Measurements from ENCODE around the gene KRTAP5-8.
"Not testable (repeated sequence)": the region's sequence is repeated elsewhere in the genome, so short reads cannot be mapped to it uniquely, and the experiment has no call there.

The KRTAP5-8 gene

DNA sequence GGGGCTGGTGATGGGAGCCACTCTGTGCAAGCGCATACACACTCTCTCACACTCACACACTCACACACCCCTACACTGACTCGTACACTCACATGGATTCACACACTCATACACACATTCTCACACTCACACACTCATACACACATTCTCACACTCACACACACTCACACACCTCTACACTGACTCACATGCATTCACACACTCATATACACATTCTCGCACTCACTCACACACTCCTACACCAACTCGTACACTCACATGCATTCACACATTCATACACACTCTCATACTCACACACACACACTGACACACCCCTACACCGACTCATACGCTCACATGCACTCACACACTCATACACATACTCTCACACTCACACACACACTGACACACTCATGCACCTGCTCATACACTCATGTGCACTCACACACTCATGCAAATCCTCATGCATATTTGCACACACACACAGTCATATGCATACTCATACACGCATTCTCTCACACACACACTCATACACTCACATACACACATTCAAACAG, 39.7 kb downstream of the KRTAP5-8 start:
- no peak overlapping the region for H3K4me3 ChIP-seq (ENCODE audit: low read depth, low read length)
- H3K9me3 ChIP-seq (ENCODE audit: insufficient read depth, low read depth, low read length) = peaks cover 4% of the 10 kb centered on the region

DNA sequence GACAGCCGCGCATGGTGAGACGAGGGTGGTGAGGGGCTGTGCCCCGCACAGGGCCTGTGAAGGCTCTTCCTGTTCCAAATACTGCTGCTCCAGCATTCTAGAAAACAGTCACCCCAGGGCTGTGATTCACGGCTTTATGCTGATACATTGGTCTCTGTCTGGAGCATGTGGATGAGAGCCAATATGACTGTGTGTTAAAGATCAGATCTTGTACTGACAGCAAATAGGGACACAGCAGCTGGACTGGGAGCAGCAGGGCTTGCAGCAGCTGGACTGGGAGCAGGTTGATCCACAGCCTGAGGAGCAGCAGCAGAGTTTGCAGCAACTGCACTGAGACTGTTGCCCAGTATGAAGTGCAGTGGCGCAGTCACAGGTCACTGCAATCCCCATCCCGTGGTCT, 41.7 kb downstream of the KRTAP5-8 start:
- not testable (repeated sequence) for DNase-seq; H2AK5ac ChIP-seq (ENCODE audit: low read length); H2BK12ac ChIP-seq (ENCODE audit: low read length); H3K23ac ChIP-seq (ENCODE audit: low read length); H2AFZ ChIP-seq (ENCODE audit: insufficient read depth, low read length, poor library complexity); H3K18ac ChIP-seq (ENCODE audit: low read length); H4K91ac ChIP-seq (ENCODE audit: low read depth, low read length); H3K9me3 ChIP-seq (ENCODE audit: insufficient read depth, low read depth, low read length); H3K4ac ChIP-seq (ENCODE audit: low read depth, low read length); H3K27me3 ChIP-seq (ENCODE audit: insufficient read depth, low read length); H3K79me1 ChIP-seq (ENCODE audit: low read length); H3K36me3 ChIP-seq (ENCODE audit: control insufficient read depth in 1 of 2, insufficient read depth in 2 of 2, low read length in 2 of 2); H3K4me1 ChIP-seq (ENCODE audit: control insufficient read depth in 1 of 2, insufficient read depth in 2 of 2, low read length in 2 of 2); H4K8ac ChIP-seq (ENCODE audit: low read depth, low read length); H3K27ac ChIP-seq (ENCODE audit: low read depth, low read length); H3K4me3 ChIP-seq (ENCODE audit: low read depth, low read length); H3K79me2 ChIP-seq (ENCODE audit: control insufficient read depth, insufficient read depth, low read length, poor library complexity); H2BK120ac ChIP-seq (ENCODE audit: insufficient read depth, low read length, poor library complexity); H3K14ac ChIP-seq (ENCODE audit: low read length); H3K9ac ChIP-seq (ENCODE audit: low read length); H2BK5ac ChIP-seq (ENCODE audit: low read depth, low read length, poor library complexity); H3K4me2 ChIP-seq (ENCODE audit: low read length); H4K12ac ChIP-seq (ENCODE audit: low read depth, low read length)
- no CpG with 5 or more reads among the region's 7 CpGs for WGBS (ENCODE audit: extremely low coverage, insufficient coverage, insufficient read length)

More for the DNA sequence above, 39.7 kb downstream of the KRTAP5-8 start:
- Histone ChIP-seq H2BK120ac (ENCODE audit: insufficient read depth, low read length, poor library complexity) (no peak overlapping the region), H3K14ac (ENCODE audit: low read length) (no peak overlapping the region), H3K23ac (ENCODE audit: low read length) (peak overlapping the region; percentile 91), H3K4me2 (ENCODE audit: low read length) (no peak overlapping the region), H3K27me3 (ENCODE audit: insufficient read depth, low read length) (no peaks in the 10 kb centered on the region), H4K91ac (ENCODE audit: low read depth, low read length) (no peak overlapping the region), H3K18ac (ENCODE audit: low read length) (no peak overlapping the region), H2AFZ (ENCODE audit: insufficient read depth, low read length, poor library complexity) (no peak overlapping the region), H3K4me1 (ENCODE audit: control insufficient read depth in 1 of 2, insufficient read depth in 2 of 2, low read length in 2 of 2) (peaks cover 0 to 2% of the 10 kb centered on the region in 2 experiments), H2AK5ac (ENCODE audit: low read length) (no peak overlapping the region), H2BK5ac (ENCODE audit: low read depth, low read length, poor library complexity) (no peak overlapping the region), H3K9ac (ENCODE audit: low read length) (no peak overlapping the region), H3K79me1 (ENCODE audit: low read length) (no peaks in the 10 kb centered on the region), H4K12ac (ENCODE audit: low read depth, low read length) (no peak overlapping the region), H2BK12ac (ENCODE audit: low read length) (no peak overlapping the region), H3K4ac (ENCODE audit: low read depth, low read length) (no peak overlapping the region), H3K36me3 (ENCODE audit: control insufficient read depth in 1 of 2, insufficient read depth in 2 of 2, low read length in 2 of 2) (no peaks in the 10 kb centered on the region), H4K8ac (ENCODE audit: low read depth, low read length) (no peak overlapping the region), H3K79me2 (ENCODE audit: control insufficient read depth, insufficient read depth, low read length, poor library complexity) (no peaks in the 10 kb centered on the region), H3K27ac (ENCODE audit: low read depth, low read length) (no peak overlapping the region)
- no peak for DNase-seq
- WGBS (ENCODE audit: extremely low coverage, insufficient coverage, insufficient read length) = 100% methylated on average over 4 of the region's 7 CpGs

DNA sequence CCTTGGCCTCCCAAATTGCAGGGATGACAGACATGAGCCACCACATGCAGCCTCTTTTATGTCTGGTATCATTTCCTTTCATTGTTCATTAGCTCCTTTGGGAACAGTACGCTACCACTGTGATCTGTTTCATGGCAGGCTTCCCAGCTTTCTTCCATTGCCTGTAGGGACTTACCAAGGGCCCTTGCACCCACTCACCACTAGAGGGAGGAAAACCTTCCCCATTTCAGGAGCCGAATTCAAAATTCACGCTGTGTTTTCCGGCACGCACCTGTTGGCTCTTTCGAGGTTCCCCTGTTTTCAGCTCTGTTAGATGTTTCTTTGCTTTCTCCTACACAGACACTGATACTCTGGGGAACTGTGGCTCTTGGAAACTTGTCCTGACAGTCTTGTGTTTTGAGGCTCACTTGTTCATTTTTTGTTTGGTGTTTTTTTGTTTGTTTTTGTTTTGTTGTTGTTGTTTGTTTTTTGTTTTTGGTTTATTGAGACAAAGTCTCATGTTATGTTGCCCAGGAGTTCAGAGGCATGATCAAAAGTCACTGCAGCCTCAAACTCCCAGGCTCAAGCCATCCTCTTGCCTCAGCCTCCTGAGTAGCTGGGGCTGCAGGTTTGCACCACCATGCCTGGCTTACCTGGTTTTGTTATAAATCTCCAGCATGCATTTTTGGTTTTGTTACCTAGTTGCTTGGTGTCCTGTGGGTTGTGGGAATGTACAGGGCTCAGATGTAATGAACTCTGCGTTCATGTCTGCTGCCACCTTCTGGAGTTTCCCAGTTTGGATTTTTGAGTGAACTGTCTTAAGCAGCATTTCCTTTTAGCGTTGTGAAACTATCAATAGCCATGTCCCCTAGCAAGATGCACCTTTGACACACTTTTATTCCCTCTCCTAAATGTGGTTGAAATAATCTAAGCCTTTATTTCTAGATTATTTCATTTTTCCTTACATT, 42.5 kb downstream of the KRTAP5-8 start:
- no peaks in the 10 kb centered on the region for H3K27me3 ChIP-seq (ENCODE audit: insufficient read depth, low read length)
- DNase-seq = peak; percentile 36 to 75
- peaks cover 3% of the 10 kb centered on the region for H3K9me3 ChIP-seq (ENCODE audit: insufficient read depth, low read depth, low read length)
- H3K27ac ChIP-seq (ENCODE audit: low read depth, low read length) = no peak overlapping the region
- no peak overlapping the region for H2BK5ac ChIP-seq (ENCODE audit: low read depth, low read length, poor library complexity)
- no peak overlapping the region for H2BK12ac ChIP-seq (ENCODE audit: low read length)
- no peak overlapping the region for H3K23ac ChIP-seq (ENCODE audit: low read length)
- H2AK5ac ChIP-seq (ENCODE audit: low read length) = no peak overlapping the region
- H3K79me1 ChIP-seq (ENCODE audit: low read length) = no peaks in the 10 kb centered on the region
- peak overlapping the region; percentile 36 for H3K4me2 ChIP-seq (ENCODE audit: low read length)
- H2AFZ ChIP-seq (ENCODE audit: insufficient read depth, low read length, poor library complexity) = no peak overlapping the region
- no peak overlapping the region for H4K8ac ChIP-seq (ENCODE audit: low read depth, low read length)
- no peaks in the 10 kb centered on the region for H3K79me2 ChIP-seq (ENCODE audit: control insufficient read depth, insufficient read depth, low read length, poor library complexity)
- H4K91ac ChIP-seq (ENCODE audit: low read depth, low read length) = no peak overlapping the region
- H3K4me1 ChIP-seq (ENCODE audit: control insufficient read depth in 1 of 2, insufficient read depth in 2 of 2, low read length in 2 of 2) = peaks cover 0 to 2% of the 10 kb centered on the region in 2 experiments
- no peaks in the 10 kb centered on the region for H3K36me3 ChIP-seq (ENCODE audit: control insufficient read depth in 1 of 2, insufficient read depth in 2 of 2, low read length in 2 of 2)
- H3K4ac ChIP-seq (ENCODE audit: low read depth, low read length) = no peak overlapping the region
- no CpG with 5 or more reads among the region's 8 CpGs for WGBS (ENCODE audit: extremely low coverage, insufficient coverage, insufficient read length)
- no peak overlapping the region for H3K4me3 ChIP-seq (ENCODE audit: low read depth, low read length)
- no peak overlapping the region for H3K18ac ChIP-seq (ENCODE audit: low read length)
- no peak overlapping the region for H3K9ac ChIP-seq (ENCODE audit: low read length)
- H3K14ac ChIP-seq (ENCODE audit: low read length) = no peak overlapping the region
- H4K12ac ChIP-seq (ENCODE audit: low read depth, low read length) = no peak overlapping the region
- H2BK120ac ChIP-seq (ENCODE audit: insufficient read depth, low read length, poor library complexity) = no peak overlapping the region

DNA sequence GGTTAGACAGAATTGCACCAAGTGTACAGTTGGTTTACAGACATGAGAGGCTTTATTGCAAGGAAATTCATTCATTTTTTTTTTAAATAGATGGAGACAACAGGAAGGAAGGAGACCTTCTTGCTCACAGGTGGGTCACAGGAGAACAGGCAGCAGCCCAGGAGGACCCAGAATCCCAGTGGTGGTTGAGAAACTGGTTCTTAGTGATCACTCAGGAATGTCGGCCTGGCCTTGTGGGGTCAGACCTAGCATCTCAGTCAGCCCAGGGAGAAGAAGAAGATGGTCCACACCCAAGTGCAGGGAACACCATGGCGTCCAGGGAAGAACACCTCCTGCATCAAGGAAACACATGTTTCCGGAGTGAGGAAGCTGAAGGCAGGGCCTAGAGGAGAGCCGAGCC, 44.0 kb downstream of the KRTAP5-8 start:
- H3K18ac ChIP-seq (ENCODE audit: low read length) = no peak overlapping the region
- H4K12ac ChIP-seq (ENCODE audit: low read depth, low read length) = no peak overlapping the region
- H2AFZ ChIP-seq (ENCODE audit: insufficient read depth, low read length, poor library complexity) = no peak overlapping the region
- no peak overlapping the region for H2BK5ac ChIP-seq (ENCODE audit: low read depth, low read length, poor library complexity)
- H3K36me3 ChIP-seq (ENCODE audit: control insufficient read depth in 1 of 2, insufficient read depth in 2 of 2, low read length in 2 of 2) = no peaks in the 10 kb centered on the region
- H3K27me3 ChIP-seq (ENCODE audit: insufficient read depth, low read length) = no peaks in the 10 kb centered on the region
- no peak overlapping the region for H3K23ac ChIP-seq (ENCODE audit: low read length)
- peaks cover 3% of the 10 kb centered on the region for H3K9me3 ChIP-seq (ENCODE audit: insufficient read depth, low read depth, low read length)
- no peak overlapping the region for H3K4me3 ChIP-seq (ENCODE audit: low read depth, low read length)
- no peak overlapping the region for H3K9ac ChIP-seq (ENCODE audit: low read length)
- H4K8ac ChIP-seq (ENCODE audit: low read depth, low read length) = no peak overlapping the region
- no peak overlapping the region for H3K4ac ChIP-seq (ENCODE audit: low read depth, low read length)
- no peak overlapping the region for H2BK120ac ChIP-seq (ENCODE audit: insufficient read depth, low read length, poor library complexity)
- no peaks in the 10 kb centered on the region for H3K79me1 ChIP-seq (ENCODE audit: low read length)
- no peak overlapping the region for H2BK12ac ChIP-seq (ENCODE audit: low read length)
- no peak overlapping the region for H3K4me2 ChIP-seq (ENCODE audit: low read length)
- no peak overlapping the region for H4K91ac ChIP-seq (ENCODE audit: low read depth, low read length)
- DNase-seq = no peak
- peaks cover 0 to 2% of the 10 kb centered on the region in 2 experiments for H3K4me1 ChIP-seq (ENCODE audit: control insufficient read depth in 1 of 2, insufficient read depth in 2 of 2, low read length in 2 of 2)
- no peaks in the 10 kb centered on the region for H3K79me2 ChIP-seq (ENCODE audit: control insufficient read depth, insufficient read depth, low read length, poor library complexity)
- no peak overlapping the region for H2AK5ac ChIP-seq (ENCODE audit: low read length)
- no peak overlapping the region for H3K14ac ChIP-seq (ENCODE audit: low read length)
- no peak overlapping the region for H3K27ac ChIP-seq (ENCODE audit: low read depth, low read length)
- no CpG with 5 or more reads among the region's 4 CpGs for WGBS (ENCODE audit: extremely low coverage, insufficient coverage, insufficient read length)
